H9 (cell line): ENCODE data around the gene LGALS7. TPM values are rescaled to one million over a fixed set of nuclear protein-coding genes. Genes with fewer than 3 reads are reported as not detected.

ENCODE experiments used
- DNase-seq: peaks from one replicate; pipeline ENCODE4 v3.0.0-alpha.2; 2017
- H2AFZ ChIP-seq: one replicate; pipeline ENCODE4 v1.6.1; 2013; ENCODE audit warnings: mild to moderate bottlenecking, low read length, control low read depth, moderate library complexity
- H2AK5ac ChIP-seq: 2 replicates; pipeline ENCODE4 v1.6.1; 2013; ENCODE audit warnings: low read length, control low read depth, mixed read lengths; ENCODE audit not compliant: insufficient read length
- H2BK120ac ChIP-seq: one replicate; pipeline ENCODE4 v1.6.1; 2013; ENCODE audit warnings: low read depth, mild to moderate bottlenecking, low read length, control low read depth, inconsistent platforms; ENCODE audit not compliant: poor library complexity, severe bottlenecking
- H2BK12ac ChIP-seq: 2 replicates; pipeline ENCODE4 v1.6.1; 2013; ENCODE audit warnings: low read length, control low read depth, mixed read lengths, low read depth; ENCODE audit not compliant: insufficient read length
- H2BK15ac ChIP-seq: 2 replicates; pipeline ENCODE4 v1.6.1; 2013; ENCODE audit warnings: low read depth, low read length, control low read depth
- H2BK20ac ChIP-seq: one replicate; pipeline ENCODE4 v1.6.1; 2013; ENCODE audit warnings: low read depth, mild to moderate bottlenecking, low read length, control low read depth, inconsistent platforms; ENCODE audit not compliant: poor library complexity, severe bottlenecking
- H2BK5ac ChIP-seq: 2 replicates; pipeline ENCODE4 v1.6.1; 2013; ENCODE audit warnings: low read length, control low read depth, mixed read lengths; ENCODE audit not compliant: insufficient read length
- H3K14ac ChIP-seq: 2 replicates; pipeline ENCODE4 v1.6.1; 2013; ENCODE audit warnings: low read length, control low read depth; ENCODE audit not compliant: insufficient read depth
- H3K18ac ChIP-seq: 2 replicates; pipeline ENCODE4 v1.6.1; 2013; ENCODE audit warnings: low read depth, mild to moderate bottlenecking, mixed read lengths, low read length, control low read depth; ENCODE audit not compliant: insufficient read length
- H3K23ac ChIP-seq: 2 replicates; pipeline ENCODE4 v1.6.1; 2013; ENCODE audit warnings: low read length, control low read depth, mixed read lengths, low read depth; ENCODE audit not compliant: insufficient read length
- H3K23me2 ChIP-seq: 2 replicates; pipeline ENCODE4 v1.6.1; 2013; ENCODE audit warnings: low read depth, mild to moderate bottlenecking, mixed read lengths, low read length, control low read depth; ENCODE audit not compliant: insufficient read length, poor library complexity, severe bottlenecking
- H3K27ac ChIP-seq: 2 replicates; pipeline ENCODE4 v1.5.1; 2013; ENCODE audit warnings: low read length, control low read depth, mixed read lengths, low read depth; ENCODE audit not compliant: insufficient read length
- H3K27me3 ChIP-seq: 2 replicates; pipeline ENCODE4 v1.6.1; 2013; ENCODE audit warnings: low read length, control low read depth, inconsistent platforms; ENCODE audit not compliant: insufficient read depth
- H3K4ac ChIP-seq: 2 replicates; pipeline ENCODE4 v1.6.1; 2013; ENCODE audit warnings: low read depth, mild to moderate bottlenecking, control low read depth, inconsistent platforms, low read length, moderate library complexity
- H3K4me1 ChIP-seq: 2 replicates; pipeline ENCODE4 v1.6.1; 2013; ENCODE audit warnings: low read length, control low read depth, inconsistent platforms; ENCODE audit not compliant: insufficient read depth
- H3K4me2 ChIP-seq: 2 replicates; pipeline ENCODE4 v1.6.1; 2013; ENCODE audit warnings: low read length, control low read depth, mixed read lengths; ENCODE audit not compliant: insufficient read length, insufficient read depth
- H3K56ac ChIP-seq: 2 replicates; pipeline ENCODE4 v1.6.1; 2013; ENCODE audit warnings: low read depth, mild to moderate bottlenecking, mixed read lengths, low read length, control low read depth; ENCODE audit not compliant: insufficient read length
- H3K79me1 ChIP-seq: 2 replicates; pipeline ENCODE4 v1.6.1; 2013; ENCODE audit warnings: low read depth, mild to moderate bottlenecking, moderate library complexity, low read length, control low read depth, inconsistent platforms; ENCODE audit not compliant: insufficient read depth, poor library complexity, severe bottlenecking
- H3K79me2 ChIP-seq: 2 replicates; pipeline ENCODE4 v1.6.1; 2013; ENCODE audit warnings: low read length, control low read depth, inconsistent platforms; ENCODE audit not compliant: insufficient read depth
- H3K9ac ChIP-seq: 2 replicates; pipeline ENCODE4 v1.6.1; 2013; ENCODE audit warnings: low read length, control low read depth, mixed read lengths; ENCODE audit not compliant: insufficient read length; ENCODE audit errors: extremely low read depth
- H3K9me3 ChIP-seq: one replicate; pipeline ENCODE4 v1.6.1; 2013; ENCODE audit warnings: low read depth, low read length, inconsistent platforms; ENCODE audit not compliant: control insufficient read depth
- H3T11ph ChIP-seq: one replicate; pipeline ENCODE4 v1.6.1; 2013; ENCODE audit warnings: mild to moderate bottlenecking, low read length, control low read depth, inconsistent platforms
- H4K20me1 ChIP-seq: one replicate; pipeline ENCODE4 v1.6.1; 2013; ENCODE audit not compliant: control insufficient read depth, insufficient read length, insufficient read depth
- H4K5ac ChIP-seq: 2 replicates; pipeline ENCODE4 v1.6.1; 2013; ENCODE audit warnings: low read depth, mild to moderate bottlenecking, mixed read lengths, low read length, control low read depth; ENCODE audit not compliant: insufficient read length
- H4K8ac ChIP-seq: replicated peaks from 2 replicates; pipeline ENCODE4 v1.6.1; 2013; ENCODE audit warnings: low read length, control low read depth, mixed read lengths, low read depth; ENCODE audit not compliant: insufficient read length
- H4K91ac ChIP-seq: 2 replicates; pipeline ENCODE4 v1.6.1; 2013; ENCODE audit warnings: low read depth, mild to moderate bottlenecking, moderate library complexity, mixed read lengths, low read length, control low read depth; ENCODE audit not compliant: insufficient read length
- H3K27ac Mint-ChIP-seq, 3 experiments: 2 replicates in 2 of 3; 3 replicates in 1 of 3; pipeline ENCODE4 v1.8.0; 2020 to 2021; ENCODE audit warnings: mixed read lengths in 3 of 3, mild to moderate bottlenecking in 1 of 3, moderate library complexity in 1 of 3
- H3K27me3 Mint-ChIP-seq: 2 replicates; pipeline ENCODE4 v1.8.0; 2021; ENCODE audit warnings: low read depth, mild to moderate bottlenecking, moderate library complexity, mixed read lengths
- H3K36me3 Mint-ChIP-seq, 3 experiments: 2 replicates in 2 of 3; 3 replicates in 1 of 3; pipeline ENCODE4 v1.8.0; 2020 to 2021; ENCODE audit warnings: low read depth in 3 of 3, mixed read lengths in 3 of 3; ENCODE audit not compliant: insufficient read depth in 1 of 3
- H3K4me1 Mint-ChIP-seq, 2 experiments: 2 replicates each; pipeline ENCODE4 v1.8.0; 2020; ENCODE audit warnings: mixed read lengths in 2 of 2
- H3K4me3 Mint-ChIP-seq, 2 experiments: 2 replicates in 1 of 2; 3 replicates in 1 of 2; pipeline ENCODE4 v1.8.0; 2020 to 2021; ENCODE audit warnings: mild to moderate bottlenecking in 2 of 2, mixed read lengths in 2 of 2, moderate library complexity in 1 of 2
- H3K9me3 Mint-ChIP-seq, 2 experiments: 2 replicates in 1 of 2; 3 replicates in 1 of 2; pipeline ENCODE4 v1.8.0; 2020; ENCODE audit warnings: mild to moderate bottlenecking in 2 of 2, mixed read lengths in 2 of 2, moderate library complexity in 1 of 2
- WGBS: extraction: QIAGEN DNeasy Blood & Tissue Kit; methylation state at CpG from one replicate; pipeline ENCODE4 v1.1.7; 2013; ENCODE audit warnings: missing lambda C conversion rate, low lambda C conversion rate, mixed read lengths; ENCODE audit not compliant: insufficient read length; ENCODE audit errors: extremely low coverage; 5-methylcytosine and 5-hydroxymethylcytosine counted together
- total RNA-seq: library from RNA; stranded (reverse); gene quantifications from 2 replicates; pipeline ENCODE4 v1.2.1, GENCODE V29; 2021
- TF ChIP-seq, protein P1 (sequence below): fragments of 200-600 bp; sonication (generic); conservative IDR thresholded peaks from 3 replicates; pipeline ENCODE4 v1.8.0; 2021; ENCODE audit warnings: antibody characterized with exemption, mild to moderate bottlenecking

LGALS7 gene
- total RNA-seq, 1 experiment from 2014 or later = not detected

DNA sequence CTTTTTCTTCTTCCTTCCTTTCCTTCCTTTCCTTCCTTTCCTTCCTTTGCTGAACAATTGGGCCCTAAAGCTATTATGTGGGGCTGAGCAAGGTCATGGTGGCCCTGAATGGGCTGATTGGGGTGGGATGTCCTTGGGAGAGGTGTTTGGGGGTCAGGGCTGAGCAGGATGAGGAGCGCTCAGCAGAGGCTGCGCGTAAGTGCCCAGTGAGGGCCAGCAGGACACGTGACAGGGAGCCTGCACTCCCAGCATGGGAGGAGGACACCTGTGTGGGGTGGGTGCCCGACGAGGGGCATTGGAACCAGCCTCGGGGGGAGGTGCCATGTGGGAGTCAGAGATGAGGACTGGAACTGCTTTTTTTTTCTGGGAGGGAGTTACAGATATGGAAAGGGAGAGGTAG, 5.4 kb upstream of the LGALS7 start:
- Mint-ChIP-seq H3K27ac (peak overlapping the region in 1 of 3 experiments; percentile 23; a peak in 1 of 7 replicates), H3K4me1 (peaks cover 3 to 7% of the 10 kb centered on the region in 2 experiments; a peak in 1 of 4 replicates), H3K36me3 (no peaks in the 10 kb centered on the region), H3K27me3 (peaks cover 31% of the 10 kb centered on the region), H3K9me3 (no peaks in the 10 kb centered on the region), H3K4me3 (peak overlapping the region in 1 of 2 experiments; percentile 51; a peak in 1 of 5 replicates)
- Histone ChIP-seq H3K9me3 (no peaks in the 10 kb centered on the region), H3K14ac (no peak overlapping the region), H2AK5ac (no peak overlapping the region), H4K8ac (no peak overlapping the region), H2BK15ac (no peak overlapping the region), H3K4ac (no peak overlapping the region), H3K79me2 (no peaks in the 10 kb centered on the region), H3K4me2 (no peak overlapping the region), H2BK20ac (no peak overlapping the region), H3K23me2 (peaks cover 2% of the 10 kb centered on the region), H3K23ac (no peak overlapping the region), H3K9ac (no peak overlapping the region), H2BK120ac (no peak overlapping the region), H3T11ph (no peak overlapping the region), H3K56ac (no peak overlapping the region), H3K27ac (no peak overlapping the region), H4K5ac (no peak overlapping the region), H2AFZ (no peak overlapping the region), H3K27me3 (no peaks in the 10 kb centered on the region), H2BK5ac (no peak overlapping the region), H3K18ac (no peak overlapping the region), H2BK12ac (no peak overlapping the region), H3K4me1 (no peaks in the 10 kb centered on the region), H4K20me1 (no peaks in the 10 kb centered on the region), H4K91ac (no peak overlapping the region), H3K79me1 (no peaks in the 10 kb centered on the region)
- TF ChIP-seq, protein P1, sequence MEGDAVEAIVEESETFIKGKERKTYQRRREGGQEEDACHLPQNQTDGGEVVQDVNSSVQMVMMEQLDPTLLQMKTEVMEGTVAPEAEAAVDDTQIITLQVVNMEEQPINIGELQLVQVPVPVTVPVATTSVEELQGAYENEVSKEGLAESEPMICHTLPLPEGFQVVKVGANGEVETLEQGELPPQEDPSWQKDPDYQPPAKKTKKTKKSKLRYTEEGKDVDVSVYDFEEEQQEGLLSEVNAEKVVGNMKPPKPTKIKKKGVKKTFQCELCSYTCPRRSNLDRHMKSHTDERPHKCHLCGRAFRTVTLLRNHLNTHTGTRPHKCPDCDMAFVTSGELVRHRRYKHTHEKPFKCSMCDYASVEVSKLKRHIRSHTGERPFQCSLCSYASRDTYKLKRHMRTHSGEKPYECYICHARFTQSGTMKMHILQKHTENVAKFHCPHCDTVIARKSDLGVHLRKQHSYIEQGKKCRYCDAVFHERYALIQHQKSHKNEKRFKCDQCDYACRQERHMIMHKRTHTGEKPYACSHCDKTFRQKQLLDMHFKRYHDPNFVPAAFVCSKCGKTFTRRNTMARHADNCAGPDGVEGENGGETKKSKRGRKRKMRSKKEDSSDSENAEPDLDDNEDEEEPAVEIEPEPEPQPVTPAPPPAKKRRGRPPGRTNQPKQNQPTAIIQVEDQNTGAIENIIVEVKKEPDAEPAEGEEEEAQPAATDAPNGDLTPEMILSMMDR = no peak
- DNase-seq = no peak
- WGBS = no CpG with 5 or more reads among the region's 7 CpGs
